ENCODE results near the gene LCE6A. TPM values are rescaled to one million over a fixed set of nuclear protein-coding genes. Genes with fewer than 3 reads are reported as not detected.

LCE6A gene
- total and polyA plus RNA-seq, 11 donors, result not detected

DNA sequence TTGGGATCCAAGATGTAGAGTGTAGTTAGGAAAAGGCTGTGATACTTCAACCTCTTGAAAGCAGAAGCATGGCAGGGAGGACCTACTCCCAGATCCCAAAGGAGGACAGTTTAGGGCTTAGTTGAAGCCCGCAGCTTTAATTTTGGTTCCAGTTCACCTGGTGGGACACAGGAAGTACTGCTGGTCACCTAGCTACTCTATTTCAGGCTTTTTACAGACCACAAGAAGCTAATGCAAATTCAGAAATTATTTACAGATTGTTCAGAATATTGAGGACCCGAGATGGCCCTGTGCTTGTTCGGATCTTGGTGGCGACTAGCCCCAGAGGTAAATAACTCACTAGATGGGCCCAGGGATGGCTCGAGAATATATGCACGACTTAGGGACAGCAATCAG, 29.1 kb downstream of the LCE6A start:
- Histone ChIP-seq H3K27ac (no peak overlapping the region), H3K4me3 (no peak overlapping the region), H3K36me3 (no peaks in the 10 kb centered on the region), H3K9me3 (no peaks in the 10 kb centered on the region), H3K27me3 (peaks cover 0 to 6% (median 0%) of the 10 kb centered on the region in 9 donors), H3K4me1 (no peaks in the 10 kb centered on the region)
- no peak for ATAC-seq
- intact Hi-C loops (cut with DNase I), result loop anchor here in 3 of 10 donors (5.0 to 10.0 kb wide), 2 partner anchors 351 to 353 kb away; no protein-coding TSS in a partner anchor
- no peak for TF ChIP-seq POLR2A (IDR thresholded peaks at IDR 0.05)
- TF ChIP-seq, protein P1, sequence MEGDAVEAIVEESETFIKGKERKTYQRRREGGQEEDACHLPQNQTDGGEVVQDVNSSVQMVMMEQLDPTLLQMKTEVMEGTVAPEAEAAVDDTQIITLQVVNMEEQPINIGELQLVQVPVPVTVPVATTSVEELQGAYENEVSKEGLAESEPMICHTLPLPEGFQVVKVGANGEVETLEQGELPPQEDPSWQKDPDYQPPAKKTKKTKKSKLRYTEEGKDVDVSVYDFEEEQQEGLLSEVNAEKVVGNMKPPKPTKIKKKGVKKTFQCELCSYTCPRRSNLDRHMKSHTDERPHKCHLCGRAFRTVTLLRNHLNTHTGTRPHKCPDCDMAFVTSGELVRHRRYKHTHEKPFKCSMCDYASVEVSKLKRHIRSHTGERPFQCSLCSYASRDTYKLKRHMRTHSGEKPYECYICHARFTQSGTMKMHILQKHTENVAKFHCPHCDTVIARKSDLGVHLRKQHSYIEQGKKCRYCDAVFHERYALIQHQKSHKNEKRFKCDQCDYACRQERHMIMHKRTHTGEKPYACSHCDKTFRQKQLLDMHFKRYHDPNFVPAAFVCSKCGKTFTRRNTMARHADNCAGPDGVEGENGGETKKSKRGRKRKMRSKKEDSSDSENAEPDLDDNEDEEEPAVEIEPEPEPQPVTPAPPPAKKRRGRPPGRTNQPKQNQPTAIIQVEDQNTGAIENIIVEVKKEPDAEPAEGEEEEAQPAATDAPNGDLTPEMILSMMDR (IDR thresholded peaks at IDR 0.05), result no peak
- 84 to 89% (median 84%) methylated on average over 6 of the region's 6 CpGs for WGBS, 4 donors
- DNase-seq, result no peak

DNA sequence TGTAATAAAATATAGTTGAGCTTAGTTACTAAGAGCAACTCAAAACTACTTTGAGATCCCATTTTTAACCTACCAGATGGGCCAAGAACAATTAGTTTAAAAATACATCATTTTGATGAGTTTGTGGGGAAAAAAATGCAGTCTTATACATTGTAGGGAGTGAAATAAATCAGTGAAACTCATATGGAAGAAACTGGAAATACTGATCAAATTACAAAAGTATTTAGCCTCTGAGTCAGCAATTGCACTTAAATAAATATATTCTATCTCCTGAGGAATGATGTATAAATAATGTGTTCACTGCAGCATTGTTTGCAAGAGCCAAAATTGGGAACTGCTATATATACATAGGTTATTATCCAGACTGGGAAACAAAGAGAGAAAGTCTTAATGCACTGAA, 30.8 kb downstream of the LCE6A start:
- no peaks in the 10 kb centered on the region for H3K4me1 ChIP-seq
- ATAC-seq, result no peak
- intact Hi-C loops (cut with DNase I), result loop anchor here in 3 of 10 donors (5.0 to 10.0 kb wide), 2 partner anchors 349 to 351 kb away; no protein-coding TSS in a partner anchor
- H3K27ac ChIP-seq, result no peak overlapping the region
- DNase-seq, result no peak
- H3K36me3 ChIP-seq, result no peaks in the 10 kb centered on the region
- H3K27me3 ChIP-seq, result peaks cover 0 to 6% (median 0%) of the 10 kb centered on the region in 9 donors
- TF ChIP-seq POLR2A (IDR thresholded peaks at IDR 0.05), result no peak
- TF ChIP-seq, protein P1 (IDR thresholded peaks at IDR 0.05), result no peak
- no peak overlapping the region for H3K4me3 ChIP-seq
- H3K9me3 ChIP-seq, result no peaks in the 10 kb centered on the region

DNA sequence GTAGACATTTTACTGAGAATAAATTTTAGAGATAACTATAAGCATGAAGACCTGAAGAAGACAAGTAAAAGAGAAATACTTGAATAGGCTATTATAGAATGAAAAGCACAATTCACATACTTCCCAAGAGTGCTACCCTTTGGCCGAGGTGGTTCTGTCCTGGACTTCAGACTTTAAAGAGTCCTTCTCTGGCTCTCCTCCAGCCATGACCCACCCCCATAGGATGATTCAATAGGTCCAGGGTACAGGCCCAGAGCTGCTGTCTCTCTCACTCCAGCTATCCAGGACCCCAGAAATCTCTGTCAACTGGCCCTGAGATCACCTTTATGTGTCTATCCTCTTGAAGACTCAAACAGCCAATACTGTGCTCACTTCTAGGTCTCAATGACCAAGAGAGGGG, 34.2 kb downstream of the LCE6A start:
- no peak overlapping the region for H3K27ac ChIP-seq
- H3K36me3 ChIP-seq, result no peaks in the 10 kb centered on the region
- no peaks in the 10 kb centered on the region for H3K9me3 ChIP-seq
- no peak overlapping the region for H3K4me3 ChIP-seq
- ATAC-seq (no peak), DNase-seq (no peak)
- intact Hi-C loops (cut with DNase I), result loop anchor here in 2 of 10 donors (5.0 to 10.0 kb wide), 2 partner anchors 345 to 348 kb away; no protein-coding TSS in a partner anchor
- no peak for TF ChIP-seq POLR2A (IDR thresholded peaks at IDR 0.05)
- TF ChIP-seq, protein P1 (IDR thresholded peaks at IDR 0.05), result no peak
- H3K4me1 ChIP-seq, result no peaks in the 10 kb centered on the region
- H3K27me3 ChIP-seq, result peaks cover 0 to 5% (median 0%) of the 10 kb centered on the region in 9 donors
- WGBS, 4 donors, result 68 to 82% (median 78%) methylated on average over 1 of the region's 1 CpG

DNA sequence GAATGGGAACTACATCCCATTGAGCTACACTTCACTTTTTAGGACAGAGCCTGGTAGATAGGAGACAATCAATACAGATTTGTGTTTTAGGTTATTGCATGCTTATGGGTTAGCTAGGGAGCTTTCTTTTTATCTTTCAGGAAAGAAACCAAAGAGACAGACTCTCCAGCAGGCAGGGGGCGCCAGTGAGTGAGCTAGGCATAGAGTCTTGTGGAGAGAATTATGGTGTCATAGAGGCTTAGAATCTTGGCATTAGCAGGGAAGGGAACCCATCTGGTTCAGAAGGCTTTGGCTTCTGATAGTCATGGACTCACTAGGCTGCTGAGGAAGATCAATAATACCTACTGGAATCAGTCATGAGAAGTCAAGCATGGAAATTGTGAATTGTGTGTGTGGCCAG, 35.4 kb downstream of the LCE6A start, which contains the start of gene SMCP:
SMCP (plus strand) TSS at position 281 of the 400 bp plus-strand sequence. CDS start 6,101 bp downstream, outside the sequence.
- H3K27ac ChIP-seq, result no peak within 1 kb of the TSS
- WGBS, 4 donors, result 0 to 5% (median 3%) methylated on average over 1 of the region's 1 CpG
- DNase-seq (no peak), ATAC-seq (no peak)
- H3K27me3 ChIP-seq, result no peaks in the 10 kb centered on the region
- no peak within 1 kb of the TSS for H3K4me3 ChIP-seq
- TF ChIP-seq, protein P1 (IDR thresholded peaks at IDR 0.05), result no peak
- no peak for TF ChIP-seq POLR2A (IDR thresholded peaks at IDR 0.05)
- no peaks in the 10 kb centered on the region for H3K4me1 ChIP-seq
- no peaks in the 10 kb centered on the region for H3K36me3 ChIP-seq
- no peaks in the 10 kb centered on the region for H3K9me3 ChIP-seq
- intact Hi-C loops (cut with DNase I), result loop anchor here in 2 of 10 donors (5.0 to 10.0 kb wide), 2 partner anchors 344 to 347 kb away; no protein-coding TSS in a partner anchor
